C4-2B (cell line): Measurements from ENCODE around the gene TNRC6B.

Source experiments
- ZFX ChIP-seq: fragments of 450-650 bp; IDR thresholded peaks from 2 replicates; pipeline ENCODE4 v1.6.1; 2017
- TF ChIP-seq, protein P1 (sequence below): fragments of 450-650 bp; conservative IDR thresholded peaks from 2 replicates; pipeline ENCODE4 v1.5.1; 2017; ENCODE audit warnings: mild to moderate bottlenecking

DNA sequence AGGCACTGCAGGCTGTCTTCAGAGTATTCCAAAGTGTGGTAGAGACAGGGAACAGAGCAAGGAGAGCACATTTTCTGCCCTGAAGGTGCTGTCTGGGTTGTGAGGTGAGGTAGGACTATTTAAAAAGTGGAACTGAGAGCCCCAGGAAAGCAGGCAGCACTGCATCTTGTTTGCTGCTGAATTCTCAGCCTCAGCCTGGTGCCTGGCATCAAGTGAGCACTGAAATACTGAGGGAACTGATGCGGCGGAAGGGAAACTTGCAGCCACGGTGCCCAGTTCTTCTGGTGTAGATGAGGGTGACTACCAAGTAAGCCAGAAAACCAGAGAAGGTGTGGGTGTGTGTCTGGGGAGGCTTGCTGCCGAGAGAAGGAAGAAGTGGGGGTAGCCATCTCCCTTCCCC, 59.5 kb downstream of the TNRC6B start:
- TF ChIP-seq, protein P1, sequence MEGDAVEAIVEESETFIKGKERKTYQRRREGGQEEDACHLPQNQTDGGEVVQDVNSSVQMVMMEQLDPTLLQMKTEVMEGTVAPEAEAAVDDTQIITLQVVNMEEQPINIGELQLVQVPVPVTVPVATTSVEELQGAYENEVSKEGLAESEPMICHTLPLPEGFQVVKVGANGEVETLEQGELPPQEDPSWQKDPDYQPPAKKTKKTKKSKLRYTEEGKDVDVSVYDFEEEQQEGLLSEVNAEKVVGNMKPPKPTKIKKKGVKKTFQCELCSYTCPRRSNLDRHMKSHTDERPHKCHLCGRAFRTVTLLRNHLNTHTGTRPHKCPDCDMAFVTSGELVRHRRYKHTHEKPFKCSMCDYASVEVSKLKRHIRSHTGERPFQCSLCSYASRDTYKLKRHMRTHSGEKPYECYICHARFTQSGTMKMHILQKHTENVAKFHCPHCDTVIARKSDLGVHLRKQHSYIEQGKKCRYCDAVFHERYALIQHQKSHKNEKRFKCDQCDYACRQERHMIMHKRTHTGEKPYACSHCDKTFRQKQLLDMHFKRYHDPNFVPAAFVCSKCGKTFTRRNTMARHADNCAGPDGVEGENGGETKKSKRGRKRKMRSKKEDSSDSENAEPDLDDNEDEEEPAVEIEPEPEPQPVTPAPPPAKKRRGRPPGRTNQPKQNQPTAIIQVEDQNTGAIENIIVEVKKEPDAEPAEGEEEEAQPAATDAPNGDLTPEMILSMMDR = no peak
- no peak for TF ChIP-seq ZFX
